ENCODE results near the gene RPL27.
A peak's percentile ranks its signal among the peaks of the same experiment; 100 is the strongest.

DNA sequence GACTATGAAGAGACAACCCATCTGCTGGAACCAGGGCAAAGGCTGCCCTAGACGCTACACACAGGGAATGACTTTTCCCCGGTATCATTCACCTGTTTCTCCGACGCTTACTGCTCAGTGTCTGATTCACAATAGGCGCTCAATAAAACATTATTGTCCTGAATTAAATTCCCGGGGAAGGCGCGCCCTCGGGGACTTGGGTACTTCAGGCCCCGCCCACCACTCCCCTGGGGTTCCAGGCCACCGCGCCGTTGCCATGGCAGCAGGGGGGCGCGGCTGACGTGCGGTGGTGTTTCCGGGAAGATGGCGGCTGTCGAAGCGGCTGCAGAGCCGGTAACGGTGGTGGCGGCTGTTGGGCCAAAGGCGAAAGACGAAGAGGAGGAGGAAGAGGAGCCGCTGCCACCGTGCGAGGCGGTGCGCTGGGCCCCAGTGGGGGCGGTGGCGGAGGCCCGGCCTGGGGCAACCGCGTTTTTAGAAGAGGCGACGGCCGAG lies 17.9 kb upstream of the RPL27 start, which contains the start of gene RUNDC1:
- TF ChIP-seq, protein P1, sequence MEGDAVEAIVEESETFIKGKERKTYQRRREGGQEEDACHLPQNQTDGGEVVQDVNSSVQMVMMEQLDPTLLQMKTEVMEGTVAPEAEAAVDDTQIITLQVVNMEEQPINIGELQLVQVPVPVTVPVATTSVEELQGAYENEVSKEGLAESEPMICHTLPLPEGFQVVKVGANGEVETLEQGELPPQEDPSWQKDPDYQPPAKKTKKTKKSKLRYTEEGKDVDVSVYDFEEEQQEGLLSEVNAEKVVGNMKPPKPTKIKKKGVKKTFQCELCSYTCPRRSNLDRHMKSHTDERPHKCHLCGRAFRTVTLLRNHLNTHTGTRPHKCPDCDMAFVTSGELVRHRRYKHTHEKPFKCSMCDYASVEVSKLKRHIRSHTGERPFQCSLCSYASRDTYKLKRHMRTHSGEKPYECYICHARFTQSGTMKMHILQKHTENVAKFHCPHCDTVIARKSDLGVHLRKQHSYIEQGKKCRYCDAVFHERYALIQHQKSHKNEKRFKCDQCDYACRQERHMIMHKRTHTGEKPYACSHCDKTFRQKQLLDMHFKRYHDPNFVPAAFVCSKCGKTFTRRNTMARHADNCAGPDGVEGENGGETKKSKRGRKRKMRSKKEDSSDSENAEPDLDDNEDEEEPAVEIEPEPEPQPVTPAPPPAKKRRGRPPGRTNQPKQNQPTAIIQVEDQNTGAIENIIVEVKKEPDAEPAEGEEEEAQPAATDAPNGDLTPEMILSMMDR (IDR thresholded peaks at IDR 0.05), result no peak
- peak; percentile 55 for TF ChIP-seq POLR2A (IDR thresholded peaks at IDR 0.05)
- peak; percentile 55 to 79 (median 67) for TF ChIP-seq POLR2AphosphoS5 (IDR thresholded peaks at IDR 0.05)

Data from breast epithelium (tissue), 3 donors.